CD8-positive, alpha-beta memory T cell (primary cell): ENCODE results near the gene STX11. TPM values are rescaled to one million over a fixed set of nuclear protein-coding genes. Genes with fewer than 3 reads are reported as not detected.

Experiments used
- CTCF ChIA-PET: fragments of 350-600 bp; sonication (Branson Sonifier 250); formaldehyde crosslinking; loops from one replicate; lab custom pipeline; 2021; ENCODE audit warnings: antibody characterized with exemption; lab: Charles Lee
- POLR2A ChIA-PET: fragments of 350-600 bp; sonication (Branson Sonifier 250); formaldehyde crosslinking; loops from one replicate; lab custom pipeline; 2021; ENCODE audit warnings: antibody characterized with exemption; lab: Charles Lee
- DNase-seq, 5 donors: peaks; one replicate each; pipeline versions ENCODE4 v3.0.0 to v3.0.0-alpha.2; 2020 to 2022; ENCODE audit warnings: mixed read lengths in 1 of 5
- H3K27ac ChIP-seq: one replicate; pipeline ENCODE4 v1.7.0; 2013; ENCODE audit warnings: low read depth, mild to moderate bottlenecking, low read length, moderate library complexity
- H3K27me3 ChIP-seq: 2 replicates; pipeline ENCODE4 v1.7.0; 2013; ENCODE audit warnings: low read length, mild to moderate bottlenecking; ENCODE audit not compliant: insufficient read depth, poor library complexity, severe bottlenecking
- H3K36me3 ChIP-seq: 2 replicates; pipeline ENCODE4 v1.7.0; 2013; ENCODE audit warnings: mild to moderate bottlenecking, low read length, moderate library complexity; ENCODE audit not compliant: insufficient read depth
- H3K4me1 ChIP-seq: 2 replicates; pipeline ENCODE4 v1.7.0; 2013; ENCODE audit warnings: mild to moderate bottlenecking, low read length, moderate library complexity; ENCODE audit not compliant: insufficient read depth
- H3K4me3 ChIP-seq: 2 replicates; pipeline ENCODE4 v1.7.0; 2013; ENCODE audit warnings: mild to moderate bottlenecking, low read length
- H3K9me3 ChIP-seq: 2 replicates; pipeline ENCODE4 v1.7.0; 2013; ENCODE audit warnings: mild to moderate bottlenecking, low read length
- H3K27ac Mint-ChIP-seq, 8 donors: one replicate each; pipeline ENCODE4 v1.8.0; 2020 to 2021; ENCODE audit warnings: mixed read lengths in 8 of 8, mild to moderate bottlenecking in 6 of 8, inconsistent platforms in 3 of 8, moderate library complexity in 3 of 8
- H3K27me3 Mint-ChIP-seq, 2 donors: one replicate each; pipeline ENCODE4 v1.8.0; 2020 to 2021; ENCODE audit warnings: mixed read lengths in 2 of 2, mild to moderate bottlenecking in 1 of 2, moderate library complexity in 1 of 2
- H3K36me3 Mint-ChIP-seq, 3 donors: one replicate each; pipeline ENCODE4 v1.8.0; 2020 to 2021; ENCODE audit warnings: mixed read lengths in 3 of 3, inconsistent platforms in 1 of 3, mild to moderate bottlenecking in 1 of 3
- H3K4me1 Mint-ChIP-seq, 3 donors: one replicate each; pipeline ENCODE4 v1.8.0; 2020 to 2021; ENCODE audit warnings: mixed read lengths in 3 of 3, inconsistent platforms in 1 of 3, mild to moderate bottlenecking in 1 of 3
- H3K4me3 Mint-ChIP-seq, 7 donors: one replicate each; pipeline ENCODE4 v1.8.0; 2020 to 2021; ENCODE audit warnings: mixed read lengths in 7 of 7, mild to moderate bottlenecking in 6 of 7, moderate library complexity in 4 of 7, inconsistent platforms in 2 of 7
- H3K9me3 Mint-ChIP-seq, 5 donors: one replicate each; pipeline ENCODE4 v1.8.0; 2020 to 2022; ENCODE audit warnings: mixed read lengths in 5 of 5, mild to moderate bottlenecking in 3 of 5, moderate library complexity in 2 of 5, inconsistent platforms in 1 of 5
- polyA plus RNA-seq: library from polyadenylated mRNA; unstranded; fragments of 300-500 nt; fragmentation: Illumina TruSeq; gene quantifications from one replicate; pipeline ENCODE4 v1.2.3, GENCODE V29; 2021
- total RNA-seq, 2 experiments: library from RNA; stranded (reverse); gene quantifications; one replicate each; pipeline ENCODE4 v1.2.3, GENCODE V29; 2021

Gene STX11
- 10 to 100 TPM; 29.2 to 30.0 TPM for total RNA-seq
- polyA plus RNA-seq: 16.7 TPM

DNA sequence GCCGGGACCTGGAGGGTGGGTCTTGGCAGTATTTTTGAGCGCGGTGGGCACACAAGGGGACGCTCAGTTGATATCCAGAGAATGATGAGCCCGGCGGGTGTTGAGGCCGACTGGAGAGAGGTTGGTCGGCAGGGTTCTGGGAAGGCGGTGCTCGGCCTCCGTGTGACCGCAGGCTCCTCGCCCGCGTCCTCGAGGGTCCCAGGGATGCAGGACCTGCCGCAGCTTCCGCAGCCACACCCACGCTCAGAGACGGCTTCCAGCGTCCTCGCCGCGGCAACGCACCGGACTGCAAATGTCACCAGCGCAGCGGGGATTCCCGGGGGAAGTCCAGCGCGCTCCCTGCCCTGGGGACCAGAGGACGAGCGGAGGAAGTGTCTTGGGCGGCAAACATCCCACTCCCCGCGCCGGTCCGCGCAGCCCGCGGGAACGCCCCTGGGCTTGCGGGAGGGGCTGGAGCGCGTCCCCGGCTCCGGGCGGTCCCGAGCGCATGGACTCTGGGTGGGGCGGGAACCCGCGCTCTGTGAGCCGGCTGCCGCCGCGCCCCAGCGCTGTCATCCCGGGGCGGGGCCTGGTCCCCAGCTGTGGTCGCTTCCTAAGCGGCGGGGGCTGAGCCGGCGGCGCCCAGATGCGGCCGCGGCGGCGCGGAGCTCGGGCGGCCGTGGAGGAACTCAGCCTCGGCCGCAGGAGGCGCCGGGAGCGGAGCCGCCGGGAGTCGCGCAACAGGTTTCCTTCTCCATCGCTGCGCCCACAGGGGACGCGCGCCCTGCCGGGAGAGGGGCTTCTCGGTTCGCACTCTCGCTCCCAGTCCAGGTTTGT lies at the start of gene STX11:
Gene STX11 (plus strand): TSS at position 624 of the 816 bp plus-strand sequence. CDS start 36,111 bp downstream, outside the sequence.
- ChIA-PET CTCF (interaction anchor here (0.8 to 2.4 kb wide), 6 partner anchors 9 to 332 kb away, joined by 3 to 9 read pairs (median 4); no protein-coding TSS in a partner anchor), POLR2A (interaction anchor here (0.8 to 1.5 kb wide), 3 partner anchors 10 to 69 kb away, joined by 3 to 4 read pairs (median 3); no protein-coding TSS in a partner anchor)
- peak within 1 kb of the TSS; percentile 72 for H3K27ac ChIP-seq
- no peaks in the 10 kb centered on the region for H3K27me3 Mint-ChIP-seq
- H3K27me3 ChIP-seq: no peaks in the 10 kb centered on the region
- H3K9me3 ChIP-seq: no peaks in the 10 kb centered on the region
- H3K4me1 ChIP-seq: peaks cover 17% of the 10 kb centered on the region
- no peaks in the 10 kb centered on the region for H3K36me3 ChIP-seq
- DNase-seq: peak; percentile 50 to 75 (median 65)
- H3K36me3 Mint-ChIP-seq: peaks cover 3 to 13% (median 6%) of the 10 kb centered on the region in 3 donors
- H3K4me3 Mint-ChIP-seq: peak within 1 kb of the TSS; percentile 91 to 97 (median 94)
- peaks cover 33 to 44% (median 42%) of the 10 kb centered on the region in 3 donors for H3K4me1 Mint-ChIP-seq
- peak within 1 kb of the TSS; percentile 79 for H3K4me3 ChIP-seq
- H3K9me3 Mint-ChIP-seq: no peaks in the 10 kb centered on the region
- peak within 1 kb of the TSS; percentile 85 to 98 (median 97) for H3K27ac Mint-ChIP-seq

DNA sequence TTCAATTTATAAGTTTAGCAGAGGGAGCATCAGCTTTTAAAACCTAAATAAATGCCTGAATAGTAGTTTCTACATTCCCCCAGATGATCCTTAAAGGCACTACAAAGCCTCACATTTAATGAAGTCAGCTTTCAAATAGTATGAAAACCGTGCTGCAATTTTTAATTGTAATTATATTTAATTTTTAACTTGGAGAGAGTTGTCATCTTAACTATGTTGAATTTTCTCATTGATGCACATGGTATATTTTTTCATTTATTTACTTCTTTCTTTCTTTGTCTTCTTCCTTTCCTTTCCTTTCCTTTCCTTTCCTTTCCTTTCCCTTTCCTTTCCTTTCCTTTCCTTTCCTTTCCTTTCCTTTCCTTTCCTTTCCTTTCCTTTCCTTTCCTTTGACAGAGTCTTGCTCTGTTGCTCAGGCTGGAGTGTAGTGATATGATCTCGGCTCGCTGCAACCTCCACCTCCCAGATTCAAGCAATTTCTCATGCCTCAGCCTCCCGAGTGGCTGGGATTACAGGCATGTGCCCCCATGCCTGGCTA lies 47.2 kb upstream of the STX11 start:
- H3K27me3 Mint-ChIP-seq: no peaks in the 10 kb centered on the region
- DNase-seq: no peak
- ChIA-PET CTCF (interaction anchor here (1.0 to 2.6 kb wide), 2 partner anchors 116 to 380 kb away, joined by 3 to 9 read pairs; no protein-coding TSS in a partner anchor), POLR2A (interaction anchor here (0.6 kb wide), 1 partner anchor 381 kb away, joined by 10 read pairs; no protein-coding TSS in a partner anchor)
- no peak overlapping the region for H3K4me3 Mint-ChIP-seq
- Histone ChIP-seq H3K4me3 (no peak overlapping the region), H3K9me3 (no peaks in the 10 kb centered on the region), H3K27ac (no peak overlapping the region), H3K27me3 (no peaks in the 10 kb centered on the region), H3K4me1 (no peaks in the 10 kb centered on the region), H3K36me3 (no peaks in the 10 kb centered on the region)
- peaks cover 0 to 6% (median 3%) of the 10 kb centered on the region in 3 donors for H3K4me1 Mint-ChIP-seq
- H3K36me3 Mint-ChIP-seq: no peaks in the 10 kb centered on the region
- no peaks in the 10 kb centered on the region for H3K9me3 Mint-ChIP-seq
- H3K27ac Mint-ChIP-seq: no peak overlapping the region

DNA sequence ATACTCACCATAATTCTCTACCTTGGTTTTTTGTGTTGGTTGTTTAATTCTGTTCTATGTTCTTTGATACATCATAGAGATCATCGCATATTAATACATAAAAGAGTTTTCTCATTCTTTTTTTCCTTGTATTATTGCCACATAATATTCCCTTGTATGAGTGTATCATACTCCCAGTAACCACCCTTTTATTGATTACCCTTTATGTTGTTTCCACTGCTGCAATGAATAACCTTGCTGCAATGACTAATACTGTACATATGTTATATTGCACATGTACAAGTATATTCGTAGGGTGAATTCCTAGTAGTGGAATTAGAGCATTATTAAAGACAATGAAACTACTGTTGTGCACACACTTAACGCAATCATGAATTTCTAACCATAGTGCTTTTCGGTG lies 45.8 kb upstream of the STX11 start:
- Histone ChIP-seq H3K9me3 (no peaks in the 10 kb centered on the region), H3K27ac (no peak overlapping the region), H3K4me1 (no peaks in the 10 kb centered on the region), H3K36me3 (no peaks in the 10 kb centered on the region), H3K27me3 (no peaks in the 10 kb centered on the region), H3K4me3 (no peak overlapping the region)
- DNase-seq: no peak
- Mint-ChIP-seq H3K27me3 (no peaks in the 10 kb centered on the region), H3K4me1 (peaks cover 0 to 6% (median 3%) of the 10 kb centered on the region in 3 donors), H3K9me3 (no peaks in the 10 kb centered on the region), H3K36me3 (no peaks in the 10 kb centered on the region), H3K4me3 (no peak overlapping the region), H3K27ac (no peak overlapping the region)
- ChIA-PET CTCF (interaction anchor here (0.8 to 1.0 kb wide), 6 partner anchors 9 to 118 kb away, joined by 3 to 7 read pairs (median 4); partner anchors contain the start of gene SF3B5), POLR2A (no interaction called here)

DNA sequence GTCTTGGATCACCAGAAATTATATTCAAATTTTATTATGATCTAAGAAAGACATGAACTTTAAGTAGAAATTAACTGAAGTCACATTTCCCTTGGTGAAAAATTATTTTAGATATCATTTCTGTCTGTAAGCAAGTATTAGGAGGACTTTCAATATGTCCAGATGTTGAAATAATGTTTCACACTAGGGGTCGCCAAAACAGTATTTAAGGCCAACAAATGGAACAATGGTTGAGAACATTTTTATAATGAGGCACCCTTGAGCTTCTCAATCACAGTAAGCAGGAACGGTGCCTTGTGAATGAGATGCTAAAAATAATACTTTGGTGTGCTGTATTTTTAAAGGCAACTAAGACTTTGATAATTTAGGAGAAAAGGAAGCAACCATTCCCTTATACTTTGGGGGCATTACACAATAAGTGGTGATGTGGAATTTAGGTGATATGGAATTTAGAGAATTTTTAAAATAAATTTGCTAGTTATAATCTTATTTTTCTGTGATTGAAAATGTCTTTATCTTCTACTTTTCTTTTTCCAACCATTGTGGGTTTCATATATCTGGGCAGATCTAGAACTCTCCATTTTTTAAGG lies 45.3 kb upstream of the STX11 start:
- H3K27ac ChIP-seq: no peak overlapping the region
- peak in 4 of 5 donors; percentile 11 to 61 (median 53) for DNase-seq
- CTCF ChIA-PET: interaction anchor here (0.7 to 1.0 kb wide), 7 partner anchors 10 to 379 kb away, joined by 3 to 7 read pairs (median 4); partner anchors contain the start of gene SF3B5
- H3K9me3 ChIP-seq: no peaks in the 10 kb centered on the region
- H3K4me3 ChIP-seq: no peak overlapping the region
- no peaks in the 10 kb centered on the region for H3K27me3 Mint-ChIP-seq
- H3K4me3 Mint-ChIP-seq: no peak overlapping the region
- no peaks in the 10 kb centered on the region for H3K9me3 Mint-ChIP-seq
- no peaks in the 10 kb centered on the region for H3K4me1 ChIP-seq
- H3K36me3 ChIP-seq: no peaks in the 10 kb centered on the region
- no peaks in the 10 kb centered on the region for H3K27me3 ChIP-seq
- POLR2A ChIA-PET: no interaction called here
- peaks cover 0 to 6% (median 3%) of the 10 kb centered on the region in 3 donors for H3K4me1 Mint-ChIP-seq
- no peaks in the 10 kb centered on the region for H3K36me3 Mint-ChIP-seq
- no peak overlapping the region for H3K27ac Mint-ChIP-seq

DNA sequence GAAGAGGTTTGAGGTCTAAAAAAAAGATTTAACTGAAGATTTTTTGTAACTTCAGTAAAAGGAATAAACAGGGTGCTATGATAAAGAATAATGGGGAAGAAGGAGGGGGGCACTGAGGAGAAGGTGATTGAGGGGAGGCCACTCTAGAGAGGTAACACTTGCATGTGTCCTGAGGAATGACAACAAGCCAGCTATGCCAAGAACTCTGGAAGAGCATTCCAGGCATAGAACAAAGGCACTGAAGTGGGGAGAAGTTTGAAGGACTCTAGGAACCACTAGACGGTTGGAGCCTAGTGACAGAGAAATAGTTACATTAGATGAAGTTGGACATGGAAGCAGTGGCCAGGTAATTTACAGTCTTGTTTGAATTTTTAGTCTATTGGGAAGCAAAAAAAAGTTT lies 44.1 kb upstream of the STX11 start:
- Mint-ChIP-seq H3K36me3 (no peaks in the 10 kb centered on the region), H3K9me3 (no peaks in the 10 kb centered on the region), H3K4me1 (peaks cover 0 to 6% (median 3%) of the 10 kb centered on the region in 3 donors), H3K27ac (peak overlapping the region in 3 of 8 donors; percentile 13 to 44 (median 24)), H3K4me3 (no peak overlapping the region), H3K27me3 (no peaks in the 10 kb centered on the region)
- Histone ChIP-seq H3K36me3 (no peaks in the 10 kb centered on the region), H3K4me3 (no peak overlapping the region), H3K9me3 (no peaks in the 10 kb centered on the region), H3K4me1 (no peaks in the 10 kb centered on the region), H3K27ac (no peak overlapping the region), H3K27me3 (no peaks in the 10 kb centered on the region)
- CTCF ChIA-PET: interaction anchor here (0.8 to 1.4 kb wide), 3 partner anchors 111 to 376 kb away, joined by 3 to 5 read pairs (median 4); no protein-coding TSS in a partner anchor
- POLR2A ChIA-PET: no interaction called here
- no peak for DNase-seq

DNA sequence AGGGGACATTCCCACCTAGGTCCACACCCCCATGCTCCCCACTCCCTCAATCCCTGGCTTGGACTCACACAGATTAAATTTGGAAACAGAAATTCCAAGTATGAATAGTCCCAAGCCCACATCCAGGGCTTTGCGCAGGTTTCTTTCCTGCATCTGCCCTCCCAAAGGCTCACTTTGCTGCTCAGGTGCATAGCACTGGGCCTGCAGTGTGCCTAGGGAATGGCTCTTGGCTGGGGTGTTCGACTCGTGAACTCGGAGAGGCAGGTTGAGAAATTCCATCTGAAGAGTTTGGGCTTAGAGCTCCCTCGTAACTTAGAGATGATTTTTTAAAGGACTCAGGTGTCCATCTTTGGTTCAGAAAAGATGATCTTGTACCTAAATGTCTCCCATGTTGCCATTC lies 40.1 kb upstream of the STX11 start:
- H3K36me3 Mint-ChIP-seq: no peaks in the 10 kb centered on the region
- H3K27ac Mint-ChIP-seq: no peak overlapping the region
- no peaks in the 10 kb centered on the region for H3K27me3 ChIP-seq
- H3K4me1 Mint-ChIP-seq: peaks cover 0 to 2% (median 0%) of the 10 kb centered on the region in 3 donors
- no peak overlapping the region for H3K27ac ChIP-seq
- no peaks in the 10 kb centered on the region for H3K36me3 ChIP-seq
- no peak overlapping the region for H3K4me3 Mint-ChIP-seq
- no peaks in the 10 kb centered on the region for H3K9me3 ChIP-seq
- CTCF ChIA-PET: interaction anchor here (0.9 kb wide), 1 partner anchor 106 kb away, joined by 3 read pairs; no protein-coding TSS in a partner anchor
- POLR2A ChIA-PET: no interaction called here
- H3K4me1 ChIP-seq: no peaks in the 10 kb centered on the region
- H3K4me3 ChIP-seq: no peak overlapping the region
- no peaks in the 10 kb centered on the region for H3K27me3 Mint-ChIP-seq
- no peaks in the 10 kb centered on the region for H3K9me3 Mint-ChIP-seq
- no peak for DNase-seq

DNA sequence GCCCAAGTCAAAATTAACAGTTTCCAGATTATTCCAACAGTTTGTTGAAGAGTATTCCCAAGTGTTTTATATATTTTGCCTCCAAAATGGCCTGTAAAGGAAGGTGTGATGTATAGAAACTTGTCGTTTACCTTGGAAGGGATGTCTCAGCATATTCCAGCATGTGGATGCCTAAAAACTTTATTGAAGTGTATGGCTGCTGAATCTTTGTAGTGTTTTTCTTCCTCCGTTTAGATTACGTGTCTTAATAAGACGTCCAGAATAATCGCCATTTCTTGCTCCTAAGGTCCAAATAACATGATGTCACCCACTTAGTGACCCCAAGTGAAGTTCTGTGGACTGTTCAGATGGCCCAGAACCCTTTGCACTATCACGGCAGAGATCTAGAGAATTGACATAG lies 37.0 kb upstream of the STX11 start:
- ChIA-PET CTCF (no interaction called here), POLR2A (no interaction called here)
- H3K27ac Mint-ChIP-seq: no peak overlapping the region
- no peaks in the 10 kb centered on the region for H3K4me1 Mint-ChIP-seq
- Histone ChIP-seq H3K4me3 (no peak overlapping the region), H3K27ac (no peak overlapping the region), H3K9me3 (no peaks in the 10 kb centered on the region), H3K27me3 (no peaks in the 10 kb centered on the region), H3K4me1 (no peaks in the 10 kb centered on the region), H3K36me3 (no peaks in the 10 kb centered on the region)
- H3K36me3 Mint-ChIP-seq: peaks cover 0 to 4% (median 0%) of the 10 kb centered on the region in 3 donors
- H3K9me3 Mint-ChIP-seq: no peaks in the 10 kb centered on the region
- no peak for DNase-seq
- H3K27me3 Mint-ChIP-seq: peaks cover 0 to 3% of the 10 kb centered on the region in 2 donors
- H3K4me3 Mint-ChIP-seq: no peak overlapping the region
